Lower leg skin (tissue), 4 donors: ENCODE data around the gene KRT23. TPM values are rescaled to one million over a fixed set of nuclear protein-coding genes. Genes with fewer than 3 reads are reported as not detected.

Experiments
- DNase-seq, 2 donors: peaks; one replicate each; pipeline ENCODE4 v3.0.0-alpha.2; 2019; ENCODE audit warnings: low spot score in 2 of 2
- H3K4me3 ChIP-seq: fragments of 200-600 bp; sonication (generic); 2 replicates; pipeline ENCODE4 v1.5.1; 2017; ENCODE audit warnings: mild to moderate bottlenecking, low read depth; ENCODE audit not compliant: poor library complexity, severe bottlenecking
- CTCF ChIP-seq, 3 donors: fragments of 450-650 bp; IDR thresholded peaks; one replicate each; pipeline ENCODE4 v1.5.1; 2016; ENCODE audit warnings: antibody characterized with exemption in 3 of 3, mild to moderate bottlenecking in 3 of 3, moderate library complexity in 2 of 3
- POLR2A ChIP-seq, 2 donors: fragments of 450-650 bp; IDR thresholded peaks; one replicate each; pipeline ENCODE4 v1.6.1; 2016 to 2017; ENCODE audit warnings: antibody characterized with exemption in 2 of 2, mild to moderate bottlenecking in 1 of 2, moderate library complexity in 1 of 2
- WGBS, 2 donors: methylation state at CpG; one replicate each; pipeline ENCODE4 v1.1.5; 2018; 5-methylcytosine and 5-hydroxymethylcytosine counted together
- intact Hi-C: fragments of 100-400 bp; cut with DNase I; formaldehyde crosslinking; loops from one replicate; pipeline ENCODE4 v1.15.0; 2023; ENCODE audit warnings: low total_unique reads
- total RNA-seq, 4 donors: library from RNA; depleted of rRNA; stranded (reverse); fragments of >200 nt; gene quantifications; one replicate each; pipeline ENCODE4 v1.1.0, GENCODE V29; 2016

KRT23 gene
- total RNA-seq, 4 donors from 2014 or later = 302 to 577 (median 454) TPM

- 86 to 91% methylated on average over 4 of the region's 4 CpGs for WGBS, 2 donors
- intact Hi-C loops = no loop called here
- DNase-seq = no peak
- H3K4me3 ChIP-seq = no peak overlapping the region
- TF ChIP-seq CTCF (IDR thresholded peaks at IDR 0.05) = no peak
- TF ChIP-seq POLR2A (IDR thresholded peaks at IDR 0.05) = no peak
These were observed 24.7 kb upstream of the KRT23 start for GRCh38 chr17:40962059-40962561.

GRCh38 chr17:40961591-40961990 is 24.1 kb upstream of the KRT23 start:
- DNase-seq = no peak
- TF ChIP-seq POLR2A (IDR thresholded peaks at IDR 0.05) (no peak), CTCF (IDR thresholded peaks at IDR 0.05) (no peak)
- WGBS, 2 donors = 74 to 80% methylated on average over 1 of the region's 1 CpG
- intact Hi-C loops = no loop called here
- H3K4me3 ChIP-seq = no peak overlapping the region

DNA sequence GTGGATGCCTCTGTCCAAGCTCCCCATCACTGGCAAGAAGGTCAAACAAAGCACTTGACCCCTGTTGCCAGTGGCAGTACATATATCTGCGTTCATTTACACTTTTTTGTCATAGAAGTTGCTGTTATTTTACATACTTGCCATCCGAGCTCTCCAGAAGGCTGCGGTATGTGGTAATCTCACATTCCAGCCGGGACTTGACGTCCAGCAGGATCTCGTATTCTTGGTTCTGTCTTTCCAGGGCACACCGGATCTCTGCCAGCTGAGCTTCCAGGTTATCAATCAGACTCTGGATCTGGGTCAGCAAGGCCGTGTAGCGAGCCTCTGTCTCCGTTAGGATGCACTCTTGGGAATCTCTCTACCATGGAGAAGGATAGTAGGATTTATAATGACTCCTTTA is 22.7 kb upstream of the KRT23 start:
- no peak for TF ChIP-seq POLR2A (IDR thresholded peaks at IDR 0.05)
- TF ChIP-seq CTCF (IDR thresholded peaks at IDR 0.05) = no peak
- H3K4me3 ChIP-seq = no peak overlapping the region
- 90 to 93% methylated on average over 10 of the region's 10 CpGs for WGBS, 2 donors
- DNase-seq = no peak
- intact Hi-C loops = no loop called here

DNA sequence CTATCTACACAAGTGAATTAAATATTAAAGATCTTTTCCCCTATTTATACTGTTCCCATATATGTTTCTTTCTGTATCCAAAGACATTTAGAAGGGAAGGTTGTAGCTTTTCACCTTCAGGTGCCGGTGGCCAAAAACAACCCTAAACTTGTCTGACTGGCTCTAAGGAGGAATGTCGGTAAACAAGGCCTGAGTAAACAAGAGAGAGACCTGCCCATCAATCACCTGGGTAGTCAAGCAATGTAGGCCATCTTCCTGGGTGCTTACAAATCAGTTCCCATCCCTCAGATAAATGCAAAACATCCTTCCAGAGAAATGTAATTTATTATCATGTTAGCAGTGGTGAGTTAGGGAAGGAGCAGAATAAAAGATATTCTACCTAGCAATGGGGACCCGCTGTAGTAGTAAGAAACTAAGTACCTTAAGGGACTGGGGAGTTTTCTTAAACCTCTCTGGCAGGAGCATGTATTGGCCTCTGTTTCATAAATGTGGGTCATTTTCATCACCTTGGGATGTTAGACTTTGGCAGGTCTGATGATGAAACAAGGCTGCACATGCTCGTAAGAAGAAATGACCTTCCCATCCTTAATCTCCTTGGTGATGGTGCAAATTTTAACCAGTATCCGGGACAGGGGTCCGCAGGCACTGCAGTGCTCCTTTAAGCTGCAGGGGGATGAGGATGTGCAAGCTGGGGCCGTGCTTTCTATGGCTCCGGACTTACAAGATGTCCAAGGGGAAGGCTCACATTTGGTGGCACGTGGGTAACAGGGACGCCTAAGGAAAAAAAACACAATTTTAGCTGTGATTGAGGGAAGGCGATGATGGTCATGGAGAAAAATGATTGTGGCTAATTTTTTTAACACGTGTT is 20.9 kb upstream of the KRT23 start:
- intact Hi-C loops = no loop called here
- no peak for DNase-seq
- TF ChIP-seq POLR2A (IDR thresholded peaks at IDR 0.05) (no peak), CTCF (IDR thresholded peaks at IDR 0.05) (no peak)
- H3K4me3 ChIP-seq = no peak overlapping the region
- WGBS, 2 donors = 79 to 84% methylated on average over 12 of the region's 12 CpGs

DNA sequence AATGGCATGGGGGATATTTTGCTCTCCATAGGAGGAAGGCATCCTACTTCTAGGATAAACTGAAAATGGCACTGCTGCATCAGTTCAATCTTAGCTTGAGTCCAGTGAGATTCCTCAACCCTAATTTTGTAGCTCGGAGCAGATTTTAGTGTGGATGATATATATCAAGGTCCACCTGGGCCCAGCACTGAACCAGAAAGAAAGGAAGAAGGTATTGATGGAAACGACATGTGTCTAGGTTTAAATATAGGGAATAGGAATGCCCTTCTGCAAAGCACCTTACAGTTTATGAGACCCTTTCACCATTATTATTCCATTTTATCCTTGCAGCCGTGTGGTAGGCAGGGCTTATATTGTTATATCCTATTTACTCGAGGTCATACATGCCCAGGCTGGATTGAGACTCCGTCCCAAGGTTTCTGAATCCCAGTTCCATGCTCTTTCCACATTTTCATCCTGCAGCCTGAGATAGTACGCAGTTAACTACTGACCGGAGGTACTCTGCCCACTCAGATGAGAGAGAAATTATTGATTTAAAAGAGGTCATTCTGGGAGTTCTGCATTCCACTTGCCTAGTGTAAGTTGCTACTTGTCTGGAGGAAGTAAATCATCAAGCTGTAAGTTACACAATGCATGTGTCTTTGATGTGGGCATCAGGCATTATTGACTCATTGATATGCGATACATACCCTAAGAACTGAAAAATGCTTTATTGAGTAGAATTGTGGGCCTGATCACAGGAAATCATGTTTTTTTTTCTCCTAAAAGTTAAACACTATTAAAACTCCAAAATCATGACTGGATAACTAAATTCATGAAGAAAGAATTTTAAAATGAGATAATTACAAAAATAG is 19.2 kb upstream of the KRT23 start:
- intact Hi-C loops = no loop called here
- TF ChIP-seq POLR2A (IDR thresholded peaks at IDR 0.05) (no peak), CTCF (IDR thresholded peaks at IDR 0.05) (no peak)
- 69 to 71% methylated on average over 8 of the region's 8 CpGs for WGBS, 2 donors
- DNase-seq = no peak
- no peak overlapping the region for H3K4me3 ChIP-seq
